PC-9 (cell line): ENCODE measurements around the gene AAK1.

Experiments used
- CTCF ChIP-seq: fragments of 200-600 bp; sonication (generic); conservative IDR thresholded peaks from 2 replicates; pipeline ENCODE4 v1.6.1; 2017; ENCODE audit warnings: mixed run types, antibody characterized with exemption, mild to moderate bottlenecking, moderate library complexity
- EZH2 ChIP-seq: fragments of 200-600 bp; sonication (generic); IDR thresholded peaks from 2 replicates; pipeline ENCODE4 v1.8.0; 2017; ENCODE audit warnings: antibody characterized with exemption, low read depth

GRCh38 chr2:69501301-69501700 lies 142.2 kb downstream of the AAK1 start:
- TF ChIP-seq CTCF (no peak), EZH2 (no peak)
